Upper lobe of left lung (tissue), 4 donors: ENCODE measurements around the gene FTO.

Experiments
- CTCF ChIP-seq, 6 experiments: fragments of 450-650 bp in 4 of 6; fragments of 200-600 bp in 2 of 6; sonication (generic) in 2 of 6; IDR thresholded peaks; one replicate each; pipeline ENCODE4 v1.5.1; 2016 to 2019; ENCODE audit warnings: antibody characterized with exemption in 6 of 6
- EP300 ChIP-seq, 4 donors: sonication (generic); formaldehyde crosslinking; IDR thresholded peaks; one replicate each; pipeline ENCODE4 v1.5.1; 2017; ENCODE audit warnings: antibody characterized with exemption in 4 of 4, control low read depth in 2 of 4
- POLR2A ChIP-seq, 4 donors: fragments of 450-650 bp; IDR thresholded peaks; one replicate each; pipeline ENCODE4 v1.5.1; 2016 to 2017; ENCODE audit warnings: antibody characterized with exemption in 4 of 4, mild to moderate bottlenecking in 2 of 4
- POLR2AphosphoS5 ChIP-seq, 2 donors: sonication (generic); formaldehyde crosslinking; IDR thresholded peaks; one replicate each; pipeline ENCODE4 v1.5.1; 2017; ENCODE audit warnings: antibody characterized with exemption in 2 of 2

- TF ChIP-seq POLR2AphosphoS5 (IDR thresholded peaks at IDR 0.05) (no peak), CTCF (IDR thresholded peaks at IDR 0.05) (no peak), EP300 (IDR thresholded peaks at IDR 0.05) (no peak), POLR2A (IDR thresholded peaks at IDR 0.05) (no peak)
These were observed 8.1 kb downstream of the FTO start for GRCh38 chr16:53712065-53712464.
